H1 (cell line): Measurements from ENCODE around the gene ENTPD5. TPM values are rescaled to one million over a fixed set of nuclear protein-coding genes. Genes with fewer than 3 reads are reported as not detected.

Source experiments
- CHD2 ChIP-seq: IDR thresholded peaks from 2 replicates; pipeline ENCODE4 v1.6.1; 2012; ENCODE audit warnings: low read length, improper control_type of control experiment
- ZNF274 ChIP-seq: IDR thresholded peaks from 2 replicates; pipeline ENCODE4 v1.7.0; 2012; ENCODE audit warnings: low read length, borderline replicate concordance; ENCODE audit errors: extremely low read depth
- polyA plus RNA-seq, 7 experiments: library from polyadenylated mRNA; depleted of rRNA in 3 of 7; stranded (reverse) in 5 of 7; unstranded in 2 of 7; fragments of >200 nt in 5 of 7; fragments of 200-250 nt in 2 of 7; gene quantifications; 1 replicate in 5 of 7; 2 replicates in 1 of 7; 4 replicates in 1 of 7; pipeline versions ENCODE4 v1.2.1 to v1.2.3, GENCODE V29; 2011 to 2013; ENCODE audit warnings: missing spikeins in 2 of 7, mixed read lengths in 2 of 7
- total RNA-seq: library from RNA; stranded (reverse); fragmentation: NEBNext Ultra II Directional; extraction: Animal tissue kit (Norgen Biotek cat#: 25700); gene quantifications from 2 replicates; pipeline ENCODE4 v1.2.1, GENCODE V29; 2021

The ENTPD5 gene
- total and polyA plus RNA-seq, 2 of the 8 experiments (the other 6 are each of a cell fraction or from before 2014, with no cell fraction given), result 5.0 to 6.5 TPM

GRCh38 chr14:74018586-74019407 is at the start of gene ENTPD5, which contains the start of gene BBOF1 (continued):
- TF ChIP-seq ZNF274 (no peak), CHD2 (no peak)
